Measurements from ENCODE around the gene IDS. TPM values are rescaled to one million over a fixed set of nuclear protein-coding genes. Genes with fewer than 3 reads are reported as not detected.
A peak's percentile ranks its signal among the peaks of the same experiment; 100 is the strongest.
"Not testable (repeated sequence)": the region's sequence is repeated elsewhere in the genome, so short reads cannot be mapped to it uniquely, and the experiment has no call there.

Gene IDS
- total RNA-seq, 2 experiments from 2014 or later: 44.0 to 65.8 TPM

DNA sequence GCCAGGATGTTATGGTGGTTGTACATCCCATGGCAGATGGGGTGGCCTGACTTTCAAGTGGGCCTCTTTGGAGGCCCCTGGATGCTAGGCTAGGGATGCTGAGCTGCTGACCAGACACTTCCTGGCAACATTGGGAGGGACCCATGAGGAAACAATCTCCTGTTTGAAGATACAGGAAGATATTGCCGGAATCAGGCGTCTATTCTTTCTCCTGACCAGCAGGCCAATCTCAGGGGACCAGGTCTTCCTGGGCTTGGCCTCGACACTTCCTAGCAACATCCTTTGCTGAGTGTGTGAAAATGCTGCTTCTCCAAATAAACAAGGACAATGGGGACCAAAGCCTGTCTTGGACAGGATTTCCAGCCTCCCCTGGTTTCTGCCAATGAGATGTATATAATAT lies 42.7 kb upstream of the IDS start:
- H3K4me2 ChIP-seq (ENCODE audit: low read length); H4K20me1 ChIP-seq (ENCODE audit: insufficient read depth, low read length); H3K9me2 ChIP-seq (ENCODE audit: insufficient read depth, low read length); H3K79me2 ChIP-seq (ENCODE audit: insufficient read depth, low read depth, low read length); H3K36me3 ChIP-seq (ENCODE audit: insufficient read depth, low read length); H3K27ac ChIP-seq (ENCODE audit: low read depth, low read length, poor library complexity, severe bottlenecking); DNase-seq (ENCODE audit: low spot score); H3K4me1 ChIP-seq (ENCODE audit: insufficient read depth, low read length, poor library complexity, severe bottlenecking); intact Hi-C loops (cut with micrococcal nuclease; ENCODE audit: unreplicated experiment); H3K9me3 ChIP-seq (ENCODE audit: low read length); H2AFZ ChIP-seq (ENCODE audit: low read length); POLR2A ChIA-PET; BruUV-seq (replicated peaks); H3K4me3 ChIP-seq (ENCODE audit: low read depth, low read length, poor library complexity, severe bottlenecking); CTCF ChIA-PET (ENCODE audit: unreplicated experiment): not testable (repeated sequence)

DNA sequence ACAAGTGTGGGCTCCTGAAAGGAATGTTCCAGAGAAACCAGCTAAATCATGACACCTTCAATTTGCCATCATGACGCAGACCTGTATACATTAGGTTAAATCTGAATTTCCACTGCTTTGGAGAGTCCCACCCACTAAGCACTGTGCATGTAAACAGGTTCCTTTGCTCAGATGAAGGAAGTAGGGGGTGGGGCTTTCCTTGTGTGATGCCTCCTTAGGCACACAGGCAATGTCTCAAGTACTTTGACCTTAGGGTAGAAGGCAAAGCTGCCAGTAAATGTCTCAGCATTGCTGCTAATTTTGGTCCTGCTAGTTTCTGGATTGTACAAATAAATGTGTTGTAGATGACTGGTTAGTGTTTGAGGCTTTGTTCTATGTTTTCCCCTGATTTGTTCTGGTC lies 41.9 kb upstream of the IDS start:
- CTCF ChIA-PET (ENCODE audit: unreplicated experiment); H3K36me3 ChIP-seq (ENCODE audit: insufficient read depth, low read length); H3K4me1 ChIP-seq (ENCODE audit: insufficient read depth, low read length, poor library complexity, severe bottlenecking); BruUV-seq (replicated peaks); H3K79me2 ChIP-seq (ENCODE audit: insufficient read depth, low read depth, low read length); H3K9me2 ChIP-seq (ENCODE audit: insufficient read depth, low read length); DNase-seq (ENCODE audit: low spot score); H4K20me1 ChIP-seq (ENCODE audit: insufficient read depth, low read length); POLR2A ChIA-PET; H3K4me2 ChIP-seq (ENCODE audit: low read length); H3K27ac ChIP-seq (ENCODE audit: low read depth, low read length, poor library complexity, severe bottlenecking); H3K9me3 ChIP-seq (ENCODE audit: low read length); H2AFZ ChIP-seq (ENCODE audit: low read length); H3K4me3 ChIP-seq (ENCODE audit: low read depth, low read length, poor library complexity, severe bottlenecking); intact Hi-C loops (cut with micrococcal nuclease; ENCODE audit: unreplicated experiment): not testable (repeated sequence)

DNA sequence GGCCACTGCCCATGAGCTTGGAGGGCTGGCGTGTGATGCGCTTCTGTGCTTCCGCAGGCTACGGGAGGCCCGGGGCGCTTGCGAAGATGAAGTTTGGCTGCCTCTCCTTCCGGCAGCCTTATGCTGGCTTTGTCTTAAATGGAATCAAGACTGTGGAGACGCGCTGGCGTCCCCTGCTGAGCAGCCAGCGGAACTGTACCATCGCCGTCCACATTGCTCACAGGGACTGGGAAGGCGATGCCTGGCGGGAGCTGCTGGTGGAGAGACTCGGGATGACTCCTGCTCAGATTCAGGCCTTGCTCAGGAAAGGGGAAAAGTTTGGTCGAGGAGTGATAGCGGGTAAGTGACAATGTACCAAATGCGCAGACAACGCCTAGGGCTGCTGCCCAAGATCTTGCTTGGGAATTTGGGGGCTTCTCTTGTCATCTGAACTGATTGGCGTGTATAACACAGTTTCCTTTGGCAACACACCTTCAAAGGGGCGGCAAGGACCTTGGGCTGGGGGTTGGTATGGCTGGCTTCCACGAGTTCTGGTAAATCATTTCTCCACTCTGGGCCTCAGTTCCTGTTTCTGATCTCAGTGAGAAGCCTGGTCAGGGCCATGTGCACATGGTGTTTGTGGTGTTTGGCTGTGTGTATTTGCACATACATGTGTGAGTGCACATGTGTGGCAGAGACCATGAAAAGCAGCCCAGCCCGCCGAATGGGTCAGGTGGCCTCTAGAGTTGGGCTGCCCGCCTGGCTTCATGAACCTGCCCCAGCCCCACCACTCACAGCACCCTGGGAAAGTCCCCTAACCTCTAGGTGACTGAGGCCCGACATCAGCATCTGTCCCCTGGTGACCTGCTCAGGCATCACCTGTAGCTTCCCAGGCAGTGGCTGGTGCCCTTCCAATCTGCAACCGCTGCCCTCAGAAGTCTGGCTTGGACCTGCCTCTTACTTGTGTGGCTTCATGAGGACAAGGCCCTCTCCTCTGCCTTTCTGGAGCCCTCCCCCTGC lies 40.7 kb upstream of the IDS start:
- DNase-seq (ENCODE audit: low spot score); H2AFZ ChIP-seq (ENCODE audit: low read length); H3K9me3 ChIP-seq (ENCODE audit: low read length); intact Hi-C loops (cut with micrococcal nuclease; ENCODE audit: unreplicated experiment); H3K4me2 ChIP-seq (ENCODE audit: low read length); H3K9me2 ChIP-seq (ENCODE audit: insufficient read depth, low read length); CTCF ChIA-PET (ENCODE audit: unreplicated experiment); H3K27ac ChIP-seq (ENCODE audit: low read depth, low read length, poor library complexity, severe bottlenecking); POLR2A ChIA-PET; H4K20me1 ChIP-seq (ENCODE audit: insufficient read depth, low read length); H3K36me3 ChIP-seq (ENCODE audit: insufficient read depth, low read length); H3K79me2 ChIP-seq (ENCODE audit: insufficient read depth, low read depth, low read length); BruUV-seq (replicated peaks); H3K4me3 ChIP-seq (ENCODE audit: low read depth, low read length, poor library complexity, severe bottlenecking); H3K4me1 ChIP-seq (ENCODE audit: insufficient read depth, low read length, poor library complexity, severe bottlenecking): not testable (repeated sequence)

DNA sequence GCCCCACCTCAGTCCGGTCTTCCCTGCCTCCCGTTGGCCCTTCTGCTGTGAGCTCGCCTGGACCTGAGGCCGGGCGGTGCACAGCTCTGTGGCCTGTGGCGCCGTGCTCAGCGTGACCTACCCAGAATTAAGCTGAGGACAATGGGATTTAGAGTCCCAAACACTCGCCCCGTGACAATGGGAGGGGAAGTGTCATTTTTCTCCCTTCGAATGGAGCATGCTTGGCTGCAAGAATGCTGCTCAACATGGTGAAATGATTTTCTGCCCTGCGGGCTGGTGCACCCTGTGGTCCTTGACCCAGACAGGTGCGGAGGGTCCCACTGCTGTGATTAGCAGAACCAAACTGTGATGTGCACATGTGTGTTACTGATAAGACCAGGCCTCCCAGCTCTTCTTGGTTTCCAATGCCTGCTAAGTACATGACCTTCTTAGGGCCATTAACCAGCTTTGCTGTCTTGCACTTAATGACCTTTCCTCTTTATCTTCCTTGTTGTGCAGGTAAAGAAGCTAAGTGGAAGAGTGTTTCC lies 36.5 kb upstream of the IDS start:
- ChIA-PET POLR2A (no interaction called here), CTCF (ENCODE audit: unreplicated experiment) (interaction anchor here (2.4 kb wide), 1 partner anchor 399 kb away, joined by 11 read pairs; no protein-coding TSS in a partner anchor)
- peak overlapping the region; percentile 21; the same call in 1 of the 2 replicates for H2AFZ ChIP-seq (ENCODE audit: low read length)
- DNase-seq (ENCODE audit: low spot score): no peak
- intact Hi-C loops (cut with micrococcal nuclease; ENCODE audit: unreplicated experiment): no loop called here
- H3K9me2 ChIP-seq (ENCODE audit: insufficient read depth, low read length): no peaks in the 10 kb centered on the region
- H3K4me2 ChIP-seq (ENCODE audit: low read length): peak overlapping the region; percentile 89
- H3K36me3 ChIP-seq (ENCODE audit: insufficient read depth, low read length): no peaks in the 10 kb centered on the region
- H3K27ac ChIP-seq (ENCODE audit: low read depth, low read length, poor library complexity, severe bottlenecking): peak overlapping the region; percentile 76
- H3K9me3 ChIP-seq (ENCODE audit: low read length): no peaks in the 10 kb centered on the region
- no peaks in the 10 kb centered on the region for H4K20me1 ChIP-seq (ENCODE audit: insufficient read depth, low read length)
- BruUV-seq (replicated peaks): no TSS peak
- H3K4me1 ChIP-seq (ENCODE audit: insufficient read depth, low read length, poor library complexity, severe bottlenecking): peaks cover 9% of the 10 kb centered on the region
- TF ChIP-seq, protein P1, sequence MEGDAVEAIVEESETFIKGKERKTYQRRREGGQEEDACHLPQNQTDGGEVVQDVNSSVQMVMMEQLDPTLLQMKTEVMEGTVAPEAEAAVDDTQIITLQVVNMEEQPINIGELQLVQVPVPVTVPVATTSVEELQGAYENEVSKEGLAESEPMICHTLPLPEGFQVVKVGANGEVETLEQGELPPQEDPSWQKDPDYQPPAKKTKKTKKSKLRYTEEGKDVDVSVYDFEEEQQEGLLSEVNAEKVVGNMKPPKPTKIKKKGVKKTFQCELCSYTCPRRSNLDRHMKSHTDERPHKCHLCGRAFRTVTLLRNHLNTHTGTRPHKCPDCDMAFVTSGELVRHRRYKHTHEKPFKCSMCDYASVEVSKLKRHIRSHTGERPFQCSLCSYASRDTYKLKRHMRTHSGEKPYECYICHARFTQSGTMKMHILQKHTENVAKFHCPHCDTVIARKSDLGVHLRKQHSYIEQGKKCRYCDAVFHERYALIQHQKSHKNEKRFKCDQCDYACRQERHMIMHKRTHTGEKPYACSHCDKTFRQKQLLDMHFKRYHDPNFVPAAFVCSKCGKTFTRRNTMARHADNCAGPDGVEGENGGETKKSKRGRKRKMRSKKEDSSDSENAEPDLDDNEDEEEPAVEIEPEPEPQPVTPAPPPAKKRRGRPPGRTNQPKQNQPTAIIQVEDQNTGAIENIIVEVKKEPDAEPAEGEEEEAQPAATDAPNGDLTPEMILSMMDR (conservative IDR thresholded peaks at IDR 0.05; ENCODE audit: low read length): no peak
- TF ChIP-seq EZH2phosphoT487 (IDR thresholded peaks at IDR 0.05; ENCODE audit: borderline replicate concordance, low read depth, low read length): no peak
- 0 out of 2 replicates have a peak, but pooled peaks cover 4% of the 10 kb centered on the region for H3K79me2 ChIP-seq (ENCODE audit: insufficient read depth, low read depth, low read length)
- H3K4me3 ChIP-seq (ENCODE audit: low read depth, low read length, poor library complexity, severe bottlenecking): peak overlapping the region; percentile 97

Data from OCI-LY7 (cell line).